Measurements from ENCODE around the gene APOA1.
"Not testable (repeated sequence)": the region's sequence is repeated elsewhere in the genome, so short reads cannot be mapped to it uniquely, and the experiment has no call there.

Gene APOA1

GRCh38 chr11:116807601-116808261 lies 29.7 kb downstream of the APOA1 start:
- TF ChIP-seq Cebpa-rat (IDR thresholded peaks at IDR 0.05) = no peak
- H3K4me3 ChIP-seq = no peak overlapping the region
- H4K20me1 ChIP-seq = no peaks in the 10 kb centered on the region
- H3K9me3 ChIP-seq = no peaks in the 10 kb centered on the region
- no peak overlapping the region for H3K4me2 ChIP-seq
- H3K27me3 ChIP-seq = no peaks in the 10 kb centered on the region
- H3K4me1 ChIP-seq = no peaks in the 10 kb centered on the region
- H3K36me3 ChIP-seq = no peaks in the 10 kb centered on the region
- no peak overlapping the region for H3K27ac ChIP-seq
- H3K9ac ChIP-seq = no peak overlapping the region

- no peak overlapping the region for H3K4me3 ChIP-seq
- no peaks in the 10 kb centered on the region for H3K36me3 ChIP-seq
- H4K20me1 ChIP-seq = no peaks in the 10 kb centered on the region
- TF ChIP-seq Cebpa-rat (IDR thresholded peaks at IDR 0.05) = no peak
- H3K4me1 ChIP-seq = no peaks in the 10 kb centered on the region
- no peak overlapping the region for H3K27ac ChIP-seq
- H3K9me3 ChIP-seq = no peaks in the 10 kb centered on the region
- no peak overlapping the region for H3K4me2 ChIP-seq
- no peaks in the 10 kb centered on the region for H3K27me3 ChIP-seq
- H3K9ac ChIP-seq = no peak overlapping the region
Measured at GRCh38 chr11:116804001-116804400, 33.4 kb downstream of the APOA1 start.

- H4K20me1 ChIP-seq, H3K27ac ChIP-seq, H3K4me2 ChIP-seq, H3K4me3 ChIP-seq, H3K27me3 ChIP-seq, H3K4me1 ChIP-seq, H3K9me3 ChIP-seq, H3K9ac ChIP-seq, H3K36me3 ChIP-seq: not testable (repeated sequence)
Measured at GRCh38 chr11:116801662-116802061, 35.8 kb downstream of the APOA1 start.

GRCh38 chr11:116800610-116801009 lies 36.8 kb downstream of the APOA1 start:
- Histone ChIP-seq H3K9ac (no peak overlapping the region), H3K27me3 (no peaks in the 10 kb centered on the region), H3K27ac (no peak overlapping the region), H3K4me1 (no peaks in the 10 kb centered on the region), H3K4me3 (no peak overlapping the region), H3K4me2 (no peak overlapping the region), H4K20me1 (no peaks in the 10 kb centered on the region), H3K9me3 (no peaks in the 10 kb centered on the region), H3K36me3 (no peaks in the 10 kb centered on the region)
- no peak for TF ChIP-seq Cebpa-rat (IDR thresholded peaks at IDR 0.05)

GRCh38 chr11:116798368-116798767 lies 39.1 kb downstream of the APOA1 start:
- Histone ChIP-seq H3K9me3 (no peaks in the 10 kb centered on the region), H3K4me3 (no peak overlapping the region), H3K9ac (no peak overlapping the region), H3K4me1 (no peaks in the 10 kb centered on the region), H3K27me3 (no peaks in the 10 kb centered on the region), H4K20me1 (no peaks in the 10 kb centered on the region), H3K27ac (no peak overlapping the region), H3K4me2 (no peak overlapping the region), H3K36me3 (no peaks in the 10 kb centered on the region)
- no peak for TF ChIP-seq Cebpa-rat (IDR thresholded peaks at IDR 0.05)

- Histone ChIP-seq H3K9ac (no peak overlapping the region), H3K36me3 (no peaks in the 10 kb centered on the region), H4K20me1 (no peaks in the 10 kb centered on the region), H3K9me3 (no peaks in the 10 kb centered on the region), H3K27ac (no peak overlapping the region), H3K4me2 (no peak overlapping the region), H3K4me1 (no peaks in the 10 kb centered on the region), H3K27me3 (no peaks in the 10 kb centered on the region), H3K4me3 (no peak overlapping the region)
- no peak for TF ChIP-seq Cebpa-rat (IDR thresholded peaks at IDR 0.05)
Measured at GRCh38 chr11:116797816-116798215, 39.6 kb downstream of the APOA1 start.

GRCh38 chr11:116796548-116796947 lies 40.9 kb downstream of the APOA1 start:
- H3K27ac ChIP-seq = no peak overlapping the region
- H3K4me1 ChIP-seq = no peaks in the 10 kb centered on the region
- H3K4me3 ChIP-seq = no peak overlapping the region
- no peaks in the 10 kb centered on the region for H3K36me3 ChIP-seq
- no peaks in the 10 kb centered on the region for H3K27me3 ChIP-seq
- no peak overlapping the region for H3K9ac ChIP-seq
- no peak for TF ChIP-seq Cebpa-rat (IDR thresholded peaks at IDR 0.05)
- H4K20me1 ChIP-seq = no peaks in the 10 kb centered on the region
- no peaks in the 10 kb centered on the region for H3K9me3 ChIP-seq
- no peak overlapping the region for H3K4me2 ChIP-seq

- no peak for TF ChIP-seq Cebpa-rat (IDR thresholded peaks at IDR 0.05)
- Histone ChIP-seq H3K4me1 (no peaks in the 10 kb centered on the region), H4K20me1 (no peaks in the 10 kb centered on the region), H3K27ac (no peak overlapping the region), H3K36me3 (no peaks in the 10 kb centered on the region), H3K4me3 (no peak overlapping the region), H3K4me2 (no peak overlapping the region), H3K27me3 (no peaks in the 10 kb centered on the region), H3K9me3 (no peaks in the 10 kb centered on the region), H3K9ac (no peak overlapping the region)
Measured at GRCh38 chr11:116794851-116795250, 42.6 kb downstream of the APOA1 start.

- no peaks in the 10 kb centered on the region for H4K20me1 ChIP-seq
- no peak overlapping the region for H3K4me2 ChIP-seq
- H3K4me1 ChIP-seq = peaks cover 4% of the 10 kb centered on the region
- no peak overlapping the region for H3K9ac ChIP-seq
- no peaks in the 10 kb centered on the region for H3K36me3 ChIP-seq
- H3K27ac ChIP-seq = no peak overlapping the region
- no peaks in the 10 kb centered on the region for H3K9me3 ChIP-seq
- no peak overlapping the region for H3K4me3 ChIP-seq
- TF ChIP-seq Cebpa-rat (IDR thresholded peaks at IDR 0.05) = no peak
- H3K27me3 ChIP-seq = no peaks in the 10 kb centered on the region
Measured at GRCh38 chr11:116793772-116794097, 43.7 kb downstream of the APOA1 start.

GRCh38 chr11:116792869-116793771 lies 44.3 kb downstream of the APOA1 start:
- Histone ChIP-seq H3K36me3 (no peaks in the 10 kb centered on the region), H4K20me1 (no peaks in the 10 kb centered on the region), H3K9me3 (no peaks in the 10 kb centered on the region), H3K4me2 (no peak overlapping the region), H3K27ac (no peak overlapping the region), H3K27me3 (no peaks in the 10 kb centered on the region), H3K4me1 (peaks cover 10% of the 10 kb centered on the region), H3K9ac (no peak overlapping the region), H3K4me3 (no peak overlapping the region)
- no peak for TF ChIP-seq Cebpa-rat (IDR thresholded peaks at IDR 0.05)

All from BLaER1 (cell line).